NB4 (cell line): ENCODE results near the gene SOX2.

Experiments used
- MYC ChIP-seq: IDR thresholded peaks from 2 replicates; pipeline ENCODE4 v1.6.1; 2011; ENCODE audit warnings: low read depth, low read length
- POLR2A ChIP-seq: IDR thresholded peaks from 2 replicates; pipeline ENCODE4 v1.6.1; 2011; ENCODE audit warnings: mild to moderate bottlenecking; ENCODE audit not compliant: insufficient read length; ENCODE audit errors: extremely low read depth
- TF ChIP-seq, protein P1 (sequence below): IDR thresholded peaks from one replicate; pipeline ENCODE4 v1.5.1; 2012; ENCODE audit warnings: low read depth, low read length
- TF ChIP-seq, protein P2 (sequence below): IDR thresholded peaks from 2 replicates; pipeline ENCODE4 v1.6.1; 2011; ENCODE audit warnings: low read depth, low read length

DNA sequence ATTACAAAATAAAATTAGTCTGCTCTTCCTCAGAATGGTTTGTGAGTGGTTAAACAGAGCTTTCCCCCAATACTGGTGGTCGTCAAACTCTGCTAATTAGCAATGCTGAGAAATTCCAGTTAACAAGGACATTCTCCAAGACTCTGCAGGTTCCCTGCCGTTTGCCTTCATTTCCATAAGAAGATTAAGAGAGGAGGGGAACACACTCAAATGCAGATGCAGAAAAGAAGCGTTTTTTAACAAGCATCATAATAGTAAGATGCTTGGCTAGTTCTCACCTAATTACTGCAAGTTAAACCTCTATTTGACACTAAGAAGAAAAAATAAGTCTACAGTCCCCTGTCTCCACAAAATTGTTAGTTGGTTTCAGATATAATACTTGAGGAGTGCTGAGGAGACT is 3.7 kb upstream of the SOX2 start:
- TF ChIP-seq, protein P1, sequence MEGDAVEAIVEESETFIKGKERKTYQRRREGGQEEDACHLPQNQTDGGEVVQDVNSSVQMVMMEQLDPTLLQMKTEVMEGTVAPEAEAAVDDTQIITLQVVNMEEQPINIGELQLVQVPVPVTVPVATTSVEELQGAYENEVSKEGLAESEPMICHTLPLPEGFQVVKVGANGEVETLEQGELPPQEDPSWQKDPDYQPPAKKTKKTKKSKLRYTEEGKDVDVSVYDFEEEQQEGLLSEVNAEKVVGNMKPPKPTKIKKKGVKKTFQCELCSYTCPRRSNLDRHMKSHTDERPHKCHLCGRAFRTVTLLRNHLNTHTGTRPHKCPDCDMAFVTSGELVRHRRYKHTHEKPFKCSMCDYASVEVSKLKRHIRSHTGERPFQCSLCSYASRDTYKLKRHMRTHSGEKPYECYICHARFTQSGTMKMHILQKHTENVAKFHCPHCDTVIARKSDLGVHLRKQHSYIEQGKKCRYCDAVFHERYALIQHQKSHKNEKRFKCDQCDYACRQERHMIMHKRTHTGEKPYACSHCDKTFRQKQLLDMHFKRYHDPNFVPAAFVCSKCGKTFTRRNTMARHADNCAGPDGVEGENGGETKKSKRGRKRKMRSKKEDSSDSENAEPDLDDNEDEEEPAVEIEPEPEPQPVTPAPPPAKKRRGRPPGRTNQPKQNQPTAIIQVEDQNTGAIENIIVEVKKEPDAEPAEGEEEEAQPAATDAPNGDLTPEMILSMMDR: no peak
- TF ChIP-seq MYC (no peak), POLR2A (no peak)
- TF ChIP-seq, protein P2, sequence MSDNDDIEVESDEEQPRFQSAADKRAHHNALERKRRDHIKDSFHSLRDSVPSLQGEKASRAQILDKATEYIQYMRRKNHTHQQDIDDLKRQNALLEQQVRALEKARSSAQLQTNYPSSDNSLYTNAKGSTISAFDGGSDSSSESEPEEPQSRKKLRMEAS: no peak
